B cell (primary cell): ENCODE measurements around the gene RALGAPA2. TPM values are rescaled to one million over a fixed set of nuclear protein-coding genes. Genes with fewer than 3 reads are reported as not detected.

ENCODE experiments used
- ATAC-seq: fragments of 200-7000 bp; cut with Tn5 transposase; one replicate; pipeline ENCODE4 v1.10.0; 2021; ENCODE audit warnings: low read depth, mild to moderate bottlenecking, moderate number of reproducible peaks, moderate library complexity
- CTCF ChIA-PET: fragments of 350-600 bp; sonication (Branson Sonifier 250); formaldehyde crosslinking; loops from one replicate; lab custom pipeline; 2021; ENCODE audit warnings: antibody characterized with exemption, inconsistent platforms; lab: Charles Lee
- POLR2A ChIA-PET: fragments of 350-600 bp; sonication (Branson Sonifier 250); formaldehyde crosslinking; loops from one replicate; lab custom pipeline; 2021; ENCODE audit warnings: antibody characterized with exemption; lab: Charles Lee
- DNase-seq: peaks from one replicate; pipeline ENCODE4 v3.0.0; 2013
- H2AFZ ChIP-seq: 2 replicates; pipeline ENCODE4 v1.6.1; 2012; ENCODE audit warnings: mild to moderate bottlenecking, low read depth, low read length; ENCODE audit not compliant: insufficient read depth, poor library complexity, severe bottlenecking
- H3K27ac ChIP-seq, 2 donors: 1 replicate in 1 of 2; 2 replicates in 1 of 2; pipeline ENCODE4 v1.5.1; 2012 to 2013; ENCODE audit warnings: low read length in 2 of 2, mild to moderate bottlenecking in 2 of 2, moderate library complexity in 1 of 2
- H3K27me3 ChIP-seq, 4 experiments: fragments of 200-600 bp in 1 of 4; sonication (generic) in 1 of 4; replicated peaks in 1 of 4; 1 replicate in 2 of 4; 2 replicates in 2 of 4; pipeline versions ENCODE4 v1.6.1 to v1.7.0; 2013 to 2016; ENCODE audit warnings: low read length in 3 of 4, mild to moderate bottlenecking in 2 of 4, mixed read lengths in 1 of 4, moderate library complexity in 1 of 4; ENCODE audit not compliant: insufficient read depth in 4 of 4, control insufficient read depth in 3 of 4; ENCODE audit errors: control extremely low read depth in 1 of 4
- H3K36me3 ChIP-seq, 2 experiments: replicated peaks in 1 of 2; 1 replicate in 1 of 2; 2 replicates in 1 of 2; pipeline versions ENCODE4 v1.6.1 to v1.7.1; 2013; ENCODE audit warnings: low read length in 1 of 2; ENCODE audit not compliant: insufficient read depth in 2 of 2, control insufficient read depth in 1 of 2; ENCODE audit errors: control extremely low read depth in 1 of 2, extremely low read depth in 1 of 2
- H3K4me1 ChIP-seq, 2 donors: fragments of 200-600 bp in 1 of 2; sonication (generic) in 1 of 2; 1 replicate in 1 of 2; 2 replicates in 1 of 2; pipeline versions ENCODE4 v1.5.1 to v1.6.1; 2013 to 2017; ENCODE audit warnings: low read length in 2 of 2; ENCODE audit not compliant: control insufficient read depth in 2 of 2, insufficient read depth in 2 of 2
- H3K4me2 ChIP-seq: replicated peaks from 2 replicates; pipeline ENCODE3; 2012; ENCODE audit warnings: mild to moderate bottlenecking, low read depth, low read length; ENCODE audit not compliant: poor library complexity, severe bottlenecking
- H3K4me3 ChIP-seq, 5 experiments: fragments of 200-600 bp in 1 of 5; sonication (generic) in 1 of 5; 1 replicate in 3 of 5; 2 replicates in 2 of 5; pipeline versions ENCODE4 v1.5.1 to v1.7.0; 2011 to 2016; ENCODE audit warnings: low read length in 4 of 5, mild to moderate bottlenecking in 4 of 5, low read depth in 2 of 5, control low read depth in 1 of 5, moderate library complexity in 1 of 5; ENCODE audit not compliant: insufficient read depth in 1 of 5; ENCODE audit errors: control extremely low read depth in 1 of 5, extremely low read depth in 1 of 5
- H3K79me2 ChIP-seq: fragments of 200-600 bp; sonication (generic); one replicate; pipeline ENCODE4 v1.6.0; 2016; ENCODE audit warnings: low read length; ENCODE audit not compliant: control insufficient read depth, insufficient read depth
- H3K9ac ChIP-seq: fragments of 200-600 bp; sonication (generic); 2 replicates; pipeline ENCODE4 v1.6.1; 2017; ENCODE audit warnings: mild to moderate bottlenecking, low read length, moderate library complexity
- H3K9me3 ChIP-seq, 3 donors: one replicate each; pipeline versions ENCODE4 v1.6.1 to v1.7.1; 2013; ENCODE audit warnings: low read length in 2 of 3; ENCODE audit not compliant: control insufficient read depth in 2 of 3, insufficient read depth in 1 of 3; ENCODE audit errors: control extremely low read depth in 1 of 3
- H4K20me1 ChIP-seq: 2 replicates; pipeline ENCODE4 v1.6.0; 2012; ENCODE audit warnings: mild to moderate bottlenecking, low read length; ENCODE audit not compliant: insufficient read depth, control insufficient read depth, poor library complexity, severe bottlenecking
- H3K27ac Mint-ChIP-seq: one replicate; pipeline ENCODE4 v1.8.0; 2021; ENCODE audit warnings: mixed read lengths
- H3K27me3 Mint-ChIP-seq: one replicate; pipeline ENCODE4 v1.8.0; 2021; ENCODE audit warnings: mixed read lengths
- H3K4me1 Mint-ChIP-seq: one replicate; pipeline ENCODE4 v1.8.0; 2021; ENCODE audit warnings: mixed read lengths
- H3K4me3 Mint-ChIP-seq: one replicate; pipeline ENCODE4 v1.8.0; 2021; ENCODE audit warnings: mixed read lengths
- H3K9me3 Mint-ChIP-seq: one replicate; pipeline ENCODE4 v1.8.0; 2022; ENCODE audit warnings: mixed read lengths; ENCODE audit not compliant: insufficient read depth
- CTCF ChIP-seq: fragments of 200-600 bp; IDR thresholded peaks from one replicate; pipeline ENCODE4 v1.8.0; 2022; ENCODE audit warnings: antibody characterized with exemption, mild to moderate bottlenecking
- EZH2 ChIP-seq: IDR thresholded peaks from 2 replicates; pipeline ENCODE4 v1.6.1; 2012; ENCODE audit warnings: borderline replicate concordance, low read depth, mild to moderate bottlenecking, moderate library complexity, low read length; ENCODE audit not compliant: insufficient read depth, poor library complexity, severe bottlenecking
- WGBS: methylation state at CpG from one replicate; pipeline ENCODE4 v1.1.5; 2013; ENCODE audit warnings: missing lambda C conversion rate; ENCODE audit not compliant: insufficient coverage; 5-methylcytosine and 5-hydroxymethylcytosine counted together
- intact Hi-C: fragments of 100-400 bp; cut with micrococcal nuclease; formaldehyde crosslinking; loops from one replicate; pipeline ENCODE4 v1.10.0; 2022
- polyA plus RNA-seq: library from polyadenylated mRNA; depleted of rRNA; stranded (reverse); fragments of >200 nt; gene quantifications from 2 replicates; pipeline ENCODE4 v1.2.3, GENCODE V29; 2012
- total RNA-seq, 2 donors: library from RNA; stranded (reverse); fragments of 120-200 nt in 1 of 2; gene quantifications; 1 replicate in 1 of 2; 2 replicates in 1 of 2; pipeline versions ENCODE4 v1.2.3 to v1.2.4, GENCODE V29; 2013 to 2022

RALGAPA2 gene
- total and polyA plus RNA-seq, 2 donors (not counting 1 experiment from before 2014, with no cell fraction given): 6.4 to 33.1 TPM

DNA sequence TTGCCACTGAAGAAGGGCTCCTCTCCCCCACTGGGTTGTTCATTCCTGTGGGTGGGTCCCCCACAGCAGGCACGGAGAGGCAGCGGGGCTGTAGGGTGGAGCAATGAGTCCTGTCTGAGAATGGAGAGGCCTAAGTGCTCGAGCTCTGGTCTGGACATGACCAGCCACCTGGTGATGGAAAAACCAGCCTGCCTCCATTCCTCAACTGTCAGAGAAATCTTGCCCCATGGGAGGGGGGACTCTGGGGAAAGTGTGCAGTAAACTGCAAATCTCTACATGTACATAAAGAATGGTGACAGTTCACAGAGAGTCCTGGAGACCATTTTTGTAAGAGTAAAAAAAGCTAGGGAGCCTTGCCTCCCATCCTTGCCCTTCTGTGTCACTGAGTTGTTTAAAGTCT is 310.5 kb downstream of the RALGAPA2 start:
- Mint-ChIP-seq H3K4me3 (no peak overlapping the region), H3K9me3 (no peaks in the 10 kb centered on the region), H3K27me3 (no peaks in the 10 kb centered on the region), H3K4me1 (no peaks in the 10 kb centered on the region), H3K27ac (no peak overlapping the region)
- no peak for TF ChIP-seq CTCF
- no peak for TF ChIP-seq EZH2
- no peak for ATAC-seq
- no peaks in the 10 kb centered on the region for H3K27me3 ChIP-seq
- CTCF ChIA-PET: no interaction called here
- no peaks in the 10 kb centered on the region for H3K9me3 ChIP-seq
- POLR2A ChIA-PET: no interaction called here
- no peak overlapping the region for H3K4me2 ChIP-seq
- H3K4me1 ChIP-seq: no peaks in the 10 kb centered on the region
- H3K4me3 ChIP-seq: no peak overlapping the region
- H3K27ac ChIP-seq: no peak overlapping the region
- H3K79me2 ChIP-seq: no peaks in the 10 kb centered on the region
- no peak for DNase-seq
- no peak overlapping the region for H3K9ac ChIP-seq
- H4K20me1 ChIP-seq: no peaks in the 10 kb centered on the region
- H2AFZ ChIP-seq: no peak overlapping the region
- intact Hi-C loops: no loop called here
- 60% methylated on average over 1 of the region's 3 CpGs for WGBS
- H3K36me3 ChIP-seq: peaks cover 0 to 2% of the 10 kb centered on the region in 2 experiments

DNA sequence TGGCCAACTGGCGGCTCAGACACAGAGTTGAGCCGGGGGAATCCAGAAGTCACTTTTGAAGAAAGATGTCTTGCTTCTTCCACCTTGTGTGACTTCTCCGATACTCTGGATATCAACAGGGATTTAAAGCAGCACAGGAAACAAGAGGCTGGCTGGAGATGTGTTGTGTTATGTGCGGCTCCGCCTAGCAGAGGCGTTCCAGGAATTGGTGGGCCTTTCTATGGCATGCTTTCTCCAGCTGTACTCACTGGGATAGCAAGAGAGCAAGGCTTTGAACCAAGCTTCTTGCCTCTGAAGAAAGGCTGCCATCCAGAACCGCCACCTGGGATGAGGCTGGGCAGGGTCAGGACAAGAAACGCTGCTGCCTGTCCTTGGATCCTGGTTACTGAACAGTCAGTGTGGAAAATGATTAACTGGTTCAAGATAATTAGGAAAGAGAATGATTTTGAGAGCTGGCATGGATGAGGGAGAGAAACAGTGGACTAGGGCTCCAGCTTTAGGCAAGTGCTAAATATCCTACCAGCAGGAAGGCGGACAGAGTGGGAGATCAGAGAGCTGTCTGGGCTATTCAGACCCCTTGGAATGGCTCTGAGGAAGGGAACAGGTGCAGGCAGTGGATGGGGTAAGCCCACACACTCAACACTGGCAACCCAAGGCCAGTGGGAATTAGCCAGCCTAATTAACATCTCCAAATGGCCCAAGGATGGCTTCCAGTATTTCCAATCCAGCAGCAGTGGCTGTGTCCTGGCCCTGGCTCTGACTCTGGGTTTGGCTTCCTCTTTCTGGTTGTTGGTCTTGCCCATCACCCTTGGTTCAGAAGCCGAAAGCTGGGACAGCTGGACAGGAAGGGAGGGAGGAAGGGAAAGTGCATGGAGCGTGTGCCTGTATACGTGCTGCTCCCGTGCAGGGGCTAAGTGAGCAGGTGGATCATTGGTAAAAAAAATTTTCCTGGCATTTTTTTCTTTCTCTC is 312.6 kb downstream of the RALGAPA2 start:
- no peak overlapping the region for H3K4me2 ChIP-seq
- H3K27ac Mint-ChIP-seq: no peak overlapping the region
- no peaks in the 10 kb centered on the region for H3K79me2 ChIP-seq
- H3K9me3 ChIP-seq: no peaks in the 10 kb centered on the region
- H3K4me1 Mint-ChIP-seq: no peaks in the 10 kb centered on the region
- no peak overlapping the region for H3K4me3 ChIP-seq
- H4K20me1 ChIP-seq: no peaks in the 10 kb centered on the region
- H3K36me3 ChIP-seq: peaks cover 0 to 2% of the 10 kb centered on the region in 2 experiments
- H3K27me3 Mint-ChIP-seq: no peaks in the 10 kb centered on the region
- H3K27me3 ChIP-seq: no peaks in the 10 kb centered on the region
- no peak for DNase-seq
- no peak for TF ChIP-seq CTCF
- TF ChIP-seq EZH2: no peak
- intact Hi-C loops: no loop called here
- no peak overlapping the region for H3K9ac ChIP-seq
- ChIA-PET CTCF (interaction anchor here (0.5 kb wide), 1 partner anchor 358 kb away, joined by 3 read pairs; no protein-coding TSS in a partner anchor), POLR2A (no interaction called here)
- H3K9me3 Mint-ChIP-seq: no peaks in the 10 kb centered on the region
- no peak overlapping the region for H2AFZ ChIP-seq
- H3K4me1 ChIP-seq: no peaks in the 10 kb centered on the region
- no peak for ATAC-seq
- no peak overlapping the region for H3K4me3 Mint-ChIP-seq
- no peak overlapping the region for H3K27ac ChIP-seq
- 96% methylated on average over 11 of the region's 13 CpGs for WGBS
